Measurements from ENCODE around the gene WNK1. TPM values are rescaled to one million over a fixed set of nuclear protein-coding genes. Genes with fewer than 3 reads are reported as not detected.

Gene WNK1
- total RNA-seq, 2 experiments from 2014 or later = 84.1 to 131 TPM

DNA sequence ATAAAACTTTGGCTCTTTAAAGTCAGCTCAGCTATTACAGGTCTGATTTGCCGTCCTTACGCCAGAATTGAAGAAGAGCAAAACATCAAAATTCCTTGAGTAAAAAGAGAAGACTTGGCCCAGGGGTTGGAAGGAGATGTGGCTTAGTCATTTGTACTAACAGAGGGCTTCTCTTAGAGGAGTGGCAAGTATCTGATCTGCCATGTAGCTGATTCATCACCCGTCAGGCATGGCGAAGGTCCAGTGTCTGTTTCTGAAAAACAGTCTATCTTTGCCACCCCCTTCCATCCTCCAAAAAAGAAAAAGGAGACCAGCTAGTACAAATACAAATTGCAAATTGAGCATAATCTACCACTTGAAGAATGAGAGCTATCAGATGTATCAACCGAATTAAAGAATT, 105.2 kb downstream of the WNK1 start:
- Histone ChIP-seq H3K79me2 (ENCODE audit: insufficient read depth, low read depth, low read length) (0 out of 2 replicates have a peak, but pooled peaks cover 6% of the 10 kb centered on the region), H3K36me3 (ENCODE audit: insufficient read depth, low read length) (peaks cover 60% of the 10 kb centered on the region), H2AFZ (ENCODE audit: low read length) (no peak overlapping the region), H4K20me1 (ENCODE audit: insufficient read depth, low read length) (no peaks in the 10 kb centered on the region), H3K4me2 (ENCODE audit: low read length) (no peak overlapping the region), H3K4me1 (ENCODE audit: insufficient read depth, low read length, poor library complexity, severe bottlenecking) (no peaks in the 10 kb centered on the region), H3K27ac (ENCODE audit: low read depth, low read length, poor library complexity, severe bottlenecking) (no peak overlapping the region), H3K9me3 (ENCODE audit: low read length) (no peaks in the 10 kb centered on the region), H3K9me2 (ENCODE audit: insufficient read depth, low read length) (no peaks in the 10 kb centered on the region), H3K4me3 (ENCODE audit: low read depth, low read length, poor library complexity, severe bottlenecking) (no peak overlapping the region)
- ChIA-PET CTCF (ENCODE audit: unreplicated experiment) (interaction anchor here (0.6 kb wide), 1 partner anchor 282 kb away, joined by 3 read pairs; no protein-coding TSS in a partner anchor), POLR2A (interaction anchor here (0.8 to 1.0 kb wide), 3 partner anchors 16 to 135 kb away, joined by 3 to 4 read pairs (median 3); no protein-coding TSS in a partner anchor)
- intact Hi-C loops (cut with micrococcal nuclease; ENCODE audit: unreplicated experiment) = no loop called here
- DNase-seq (ENCODE audit: low spot score) = no peak
- no TSS peak for BruUV-seq (replicated peaks)
- TF ChIP-seq, protein P1, sequence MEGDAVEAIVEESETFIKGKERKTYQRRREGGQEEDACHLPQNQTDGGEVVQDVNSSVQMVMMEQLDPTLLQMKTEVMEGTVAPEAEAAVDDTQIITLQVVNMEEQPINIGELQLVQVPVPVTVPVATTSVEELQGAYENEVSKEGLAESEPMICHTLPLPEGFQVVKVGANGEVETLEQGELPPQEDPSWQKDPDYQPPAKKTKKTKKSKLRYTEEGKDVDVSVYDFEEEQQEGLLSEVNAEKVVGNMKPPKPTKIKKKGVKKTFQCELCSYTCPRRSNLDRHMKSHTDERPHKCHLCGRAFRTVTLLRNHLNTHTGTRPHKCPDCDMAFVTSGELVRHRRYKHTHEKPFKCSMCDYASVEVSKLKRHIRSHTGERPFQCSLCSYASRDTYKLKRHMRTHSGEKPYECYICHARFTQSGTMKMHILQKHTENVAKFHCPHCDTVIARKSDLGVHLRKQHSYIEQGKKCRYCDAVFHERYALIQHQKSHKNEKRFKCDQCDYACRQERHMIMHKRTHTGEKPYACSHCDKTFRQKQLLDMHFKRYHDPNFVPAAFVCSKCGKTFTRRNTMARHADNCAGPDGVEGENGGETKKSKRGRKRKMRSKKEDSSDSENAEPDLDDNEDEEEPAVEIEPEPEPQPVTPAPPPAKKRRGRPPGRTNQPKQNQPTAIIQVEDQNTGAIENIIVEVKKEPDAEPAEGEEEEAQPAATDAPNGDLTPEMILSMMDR (conservative IDR thresholded peaks at IDR 0.05; ENCODE audit: low read length) = no peak
- no peak for TF ChIP-seq EZH2phosphoT487 (IDR thresholded peaks at IDR 0.05; ENCODE audit: borderline replicate concordance, low read depth, low read length)

DNA sequence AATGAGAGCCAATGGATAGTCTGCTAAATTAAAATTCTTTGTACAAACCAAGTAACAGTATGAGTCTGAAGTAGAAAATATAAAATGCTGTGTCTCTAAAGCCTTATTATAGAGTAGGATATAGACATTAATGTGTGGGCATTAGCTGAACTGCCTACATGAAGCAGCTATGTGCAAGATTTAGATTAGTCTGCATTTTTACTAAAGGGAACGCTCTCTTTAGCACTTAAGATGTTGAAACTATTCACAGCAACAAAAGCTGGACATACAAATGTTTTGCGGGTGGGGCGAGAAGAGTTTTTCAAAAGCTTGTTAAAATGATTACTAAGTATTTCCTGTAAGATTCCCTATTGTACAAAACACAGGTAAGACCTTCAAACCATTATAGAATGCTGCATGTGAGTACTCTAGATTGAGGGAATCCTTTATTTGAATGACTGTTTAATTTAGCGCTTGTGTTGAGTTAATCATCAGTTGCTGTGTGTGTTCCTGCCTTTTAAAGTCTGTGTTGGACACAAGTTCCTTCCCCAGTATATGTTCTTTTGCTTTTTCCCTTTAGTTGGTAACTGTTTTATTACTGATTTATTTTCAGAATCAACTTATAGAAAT, 110.0 kb downstream of the WNK1 start:
- no TSS peak for BruUV-seq (replicated peaks)
- Histone ChIP-seq H3K27ac (ENCODE audit: low read depth, low read length, poor library complexity, severe bottlenecking) (no peak overlapping the region), H3K4me2 (ENCODE audit: low read length) (no peak overlapping the region), H4K20me1 (ENCODE audit: insufficient read depth, low read length) (no peaks in the 10 kb centered on the region), H3K4me1 (ENCODE audit: insufficient read depth, low read length, poor library complexity, severe bottlenecking) (no peaks in the 10 kb centered on the region), H3K9me3 (ENCODE audit: low read length) (no peaks in the 10 kb centered on the region), H3K4me3 (ENCODE audit: low read depth, low read length, poor library complexity, severe bottlenecking) (no peak overlapping the region), H3K9me2 (ENCODE audit: insufficient read depth, low read length) (no peaks in the 10 kb centered on the region), H2AFZ (ENCODE audit: low read length) (no peak overlapping the region), H3K79me2 (ENCODE audit: insufficient read depth, low read depth, low read length) (no peaks in the 10 kb centered on the region), H3K36me3 (ENCODE audit: insufficient read depth, low read length) (peaks cover 80% of the 10 kb centered on the region)
- TF ChIP-seq EZH2phosphoT487 (IDR thresholded peaks at IDR 0.05; ENCODE audit: borderline replicate concordance, low read depth, low read length) = no peak
- TF ChIP-seq, protein P1 (conservative IDR thresholded peaks at IDR 0.05; ENCODE audit: low read length) = no peak
- DNase-seq (ENCODE audit: low spot score) = no peak
- intact Hi-C loops (cut with micrococcal nuclease; ENCODE audit: unreplicated experiment) = no loop called here
- POLR2A ChIA-PET = interaction anchor here (0.7 to 1.2 kb wide), 2 partner anchors 12 to 111 kb away, joined by 3 read pairs; no protein-coding TSS in a partner anchor
- CTCF ChIA-PET (ENCODE audit: unreplicated experiment) = no interaction called here

DNA sequence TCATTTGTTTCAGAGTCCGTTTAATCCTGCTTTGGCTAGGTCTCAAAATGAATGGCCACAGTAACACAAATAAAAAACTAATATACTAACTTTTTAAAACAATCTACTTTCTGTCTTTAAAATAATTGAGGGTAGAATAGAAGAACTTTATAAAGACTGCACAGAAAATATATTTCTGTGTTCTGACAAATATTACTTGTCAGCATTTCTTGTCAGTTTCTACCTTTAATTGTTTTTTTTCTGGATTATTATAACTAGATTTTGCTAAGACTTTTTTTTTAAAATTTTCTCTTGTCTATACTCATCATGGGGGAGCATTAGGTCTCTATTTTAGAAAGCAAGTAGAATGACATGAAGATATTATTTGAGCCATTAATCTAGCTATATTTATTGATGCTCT, 110.9 kb downstream of the WNK1 start:
- Histone ChIP-seq H3K9me2 (ENCODE audit: insufficient read depth, low read length) (no peaks in the 10 kb centered on the region), H3K79me2 (ENCODE audit: insufficient read depth, low read depth, low read length) (no peaks in the 10 kb centered on the region), H3K4me3 (ENCODE audit: low read depth, low read length, poor library complexity, severe bottlenecking) (no peak overlapping the region), H3K9me3 (ENCODE audit: low read length) (no peaks in the 10 kb centered on the region), H3K36me3 (ENCODE audit: insufficient read depth, low read length) (peaks cover 78% of the 10 kb centered on the region), H2AFZ (ENCODE audit: low read length) (no peak overlapping the region), H3K4me2 (ENCODE audit: low read length) (no peak overlapping the region), H3K27ac (ENCODE audit: low read depth, low read length, poor library complexity, severe bottlenecking) (no peak overlapping the region), H3K4me1 (ENCODE audit: insufficient read depth, low read length, poor library complexity, severe bottlenecking) (no peaks in the 10 kb centered on the region), H4K20me1 (ENCODE audit: insufficient read depth, low read length) (no peaks in the 10 kb centered on the region)
- no TSS peak for BruUV-seq (replicated peaks)
- POLR2A ChIA-PET = no interaction called here
- no peak for DNase-seq (ENCODE audit: low spot score)
- no peak for TF ChIP-seq EZH2phosphoT487 (IDR thresholded peaks at IDR 0.05; ENCODE audit: borderline replicate concordance, low read depth, low read length)
- TF ChIP-seq, protein P1 (conservative IDR thresholded peaks at IDR 0.05; ENCODE audit: low read length) = no peak
- CTCF ChIA-PET (ENCODE audit: unreplicated experiment) = no interaction called here
- intact Hi-C loops (cut with micrococcal nuclease; ENCODE audit: unreplicated experiment) = no loop called here
